HCT116 (cell line): ENCODE results near the gene NCOA6. TPM values are rescaled to one million over a fixed set of nuclear protein-coding genes. Genes with fewer than 3 reads are reported as not detected.

Experiments
- ATAC-seq: fragments of 200-7000 bp; cut with Tn5 transposase; 2 replicates; pipeline ENCODE4 v1.9.1; 2020; ENCODE audit warnings: mild to moderate bottlenecking, moderate library complexity
- BruUV-seq: library from RNA; stranded (reverse); fragments of 400-500 nt; replicated peaks from 2 replicates; lab custom pipeline; 2021; lab: Mats Ljungman, UMichigan
- CTCF ChIA-PET: fragments of 300-600 bp; sonication (Branson Sonifier 250); formaldehyde crosslinking; loops from one replicate; lab custom pipeline; 2021; ENCODE audit warnings: antibody characterized with exemption; lab: Charles Lee
- POLR2A ChIA-PET: fragments of 300-600, 350-600 bp; sonication (Branson Sonifier 250); formaldehyde crosslinking; loops from one replicate; lab custom pipeline; 2021; ENCODE audit warnings: antibody characterized with exemption; lab: Charles Lee
- RAD21 ChIA-PET, 2 experiments: fragments of 300-600 bp; sonication (Branson Sonifier 250); formaldehyde crosslinking; loops; one replicate each; lab custom pipeline; 2023; ENCODE audit warnings: low total read pairs in 2 of 2; ENCODE audit not compliant: uncharacterized antibody in 2 of 2, unreplicated experiment in 2 of 2, low non-redundant PET in 1 of 2; lab: Charles Lee
- DNase-seq: peaks from one replicate; pipeline ENCODE4 v3.0.0-alpha.2; 2010; ENCODE audit warnings: low read depth, low spot score
- H2AFZ ChIP-seq: fragments of 200-600 bp; shearing (Covaris generic), sonication (generic); 2 replicates; pipeline ENCODE4 v1.6.1; 2017; ENCODE audit warnings: low read depth, mixed run types, mixed read lengths, antibody characterized with exemption, low read length; ENCODE audit not compliant: poor library complexity, severe bottlenecking
- H3K27ac ChIP-seq: 2 replicates; pipeline ENCODE4 v1.5.1; 2012; ENCODE audit warnings: low read depth, low read length
- H3K27me3 ChIP-seq: fragments of 200-600 bp; sonication (generic); 2 replicates; pipeline ENCODE4 v1.6.1; 2016; ENCODE audit warnings: mixed run types, low read length, mixed read lengths; ENCODE audit not compliant: insufficient read depth
- H3K36me3 ChIP-seq, 2 experiments: fragments of 200-500 bp in 1 of 2; fragments of 200-600 bp in 1 of 2; sonication (Bioruptor generic) in 1 of 2; sonication (generic) in 1 of 2; 2 replicates each; pipeline versions ENCODE4 v1.5.1 to v1.6.1; 2014 to 2016; ENCODE audit warnings: low read length in 2 of 2, inconsistent platforms in 1 of 2, mixed read lengths in 1 of 2, mixed run types in 1 of 2; ENCODE audit not compliant: insufficient read depth in 2 of 2, control insufficient read depth in 1 of 2
- H3K4me1 ChIP-seq, 2 experiments: fragments of 200-600 bp in 1 of 2; sonication (generic) in 1 of 2; 2 replicates each; pipeline versions ENCODE4 v1.5.1 to v1.6.1; 2012 to 2017; ENCODE audit warnings: low read length in 2 of 2, inconsistent platforms in 1 of 2, mild to moderate bottlenecking in 1 of 2, mixed read lengths in 1 of 2, mixed run types in 1 of 2, moderate library complexity in 1 of 2; ENCODE audit not compliant: insufficient read depth in 2 of 2, control insufficient read depth in 1 of 2
- H3K4me2 ChIP-seq: fragments of 200-600 bp; sonication (generic); 2 replicates; pipeline ENCODE4 v1.6.1; 2017; ENCODE audit warnings: mixed run types, low read length, mixed read lengths
- H3K4me3 ChIP-seq, 2 experiments: fragments of 200-600 bp in 1 of 2; sonication (generic) in 1 of 2; replicated peaks in 1 of 2; 2 replicates each; pipeline ENCODE4 v1.5.1; 2011 to 2016; ENCODE audit warnings: low read length in 2 of 2, control low read depth in 1 of 2, low read depth in 1 of 2, mild to moderate bottlenecking in 1 of 2, mixed read lengths in 1 of 2, mixed run types in 1 of 2
- H3K79me2 ChIP-seq: fragments of 200-600 bp; sonication (generic); 2 replicates; pipeline ENCODE4 v1.6.1; 2017; ENCODE audit warnings: mild to moderate bottlenecking, mixed run types, low read length, moderate library complexity, mixed read lengths; ENCODE audit not compliant: insufficient read depth
- H3K9ac ChIP-seq: fragments of 200-600 bp; sonication (generic); 2 replicates; pipeline ENCODE4 v1.6.1; 2016; ENCODE audit warnings: low read length, mixed read lengths
- H3K9me2 ChIP-seq: fragments of 200-600 bp; sonication (generic), shearing (Covaris generic); 2 replicates; pipeline ENCODE4 v1.6.1; 2017; ENCODE audit warnings: mixed run types, mild to moderate bottlenecking, moderate library complexity; ENCODE audit not compliant: insufficient read depth
- H3K9me3 ChIP-seq, 2 experiments: fragments of 200-500 bp in 1 of 2; fragments of 200-600 bp in 1 of 2; sonication (Bioruptor generic) in 1 of 2; sonication (generic) in 1 of 2; 2 replicates each; pipeline ENCODE4 v1.6.1; 2014 to 2017; ENCODE audit warnings: low read length in 2 of 2, mixed read lengths in 2 of 2, inconsistent platforms in 1 of 2, low read depth in 1 of 2, mild to moderate bottlenecking in 1 of 2, mixed run types in 1 of 2, moderate library complexity in 1 of 2; ENCODE audit not compliant: control insufficient read depth in 1 of 2, insufficient read depth in 1 of 2
- H4K20me1 ChIP-seq: fragments of 200-600 bp; sonication (generic), shearing (Covaris generic); 2 replicates; pipeline ENCODE4 v1.6.1; 2017; ENCODE audit warnings: mixed run types, mild to moderate bottlenecking, moderate library complexity; ENCODE audit not compliant: insufficient read depth
- CBX3 ChIP-seq: IDR thresholded peaks from 2 replicates; pipeline ENCODE4 v1.6.1; 2012; ENCODE audit warnings: low read depth
- POLR2A ChIP-seq: IDR thresholded peaks from 2 replicates; pipeline ENCODE4 v1.7.0; 2011; ENCODE audit warnings: borderline replicate concordance; ENCODE audit not compliant: insufficient read depth, insufficient read length; ENCODE audit errors: extremely low read depth
- POLR2AphosphoS5 ChIP-seq: IDR thresholded peaks from 2 replicates; pipeline ENCODE4 v1.6.1; 2011; ENCODE audit warnings: mild to moderate bottlenecking, low read depth, low read length, moderate library complexity
- SRF ChIP-seq: IDR thresholded peaks from 2 replicates; pipeline ENCODE4 v1.6.1; 2012; ENCODE audit warnings: low read depth
- YY1 ChIP-seq: IDR thresholded peaks from 2 replicates; pipeline ENCODE4 v1.6.1; 2011; ENCODE audit warnings: low read length, low read depth, moderate library complexity, mild to moderate bottlenecking; ENCODE audit not compliant: insufficient replicate concordance; ENCODE audit errors: extremely low read depth
- ZFX ChIP-seq: fragments of 450-650 bp; IDR thresholded peaks from 2 replicates; pipeline ENCODE4 v1.6.1; 2017
- intact Hi-C: fragments of 100-400 bp; cut with micrococcal nuclease; formaldehyde crosslinking; loops from 2 replicates; pipeline ENCODE4 v1.10.0; 2022
- total RNA-seq: library from RNA; stranded (reverse); gene quantifications from one replicate; pipeline ENCODE4 v1.2.1, GENCODE V29; 2021; ENCODE audit not compliant: unreplicated experiment
- TF ChIP-seq, protein P1 (sequence below): IDR thresholded peaks from 2 replicates; pipeline ENCODE4 v1.6.1; 2011; ENCODE audit warnings: mild to moderate bottlenecking, low read length, moderate library complexity; ENCODE audit not compliant: insufficient replicate concordance; ENCODE audit errors: extremely low read depth

NCOA6 gene
- total RNA-seq, 1 experiment from 2014 or later = 24.8 TPM

DNA sequence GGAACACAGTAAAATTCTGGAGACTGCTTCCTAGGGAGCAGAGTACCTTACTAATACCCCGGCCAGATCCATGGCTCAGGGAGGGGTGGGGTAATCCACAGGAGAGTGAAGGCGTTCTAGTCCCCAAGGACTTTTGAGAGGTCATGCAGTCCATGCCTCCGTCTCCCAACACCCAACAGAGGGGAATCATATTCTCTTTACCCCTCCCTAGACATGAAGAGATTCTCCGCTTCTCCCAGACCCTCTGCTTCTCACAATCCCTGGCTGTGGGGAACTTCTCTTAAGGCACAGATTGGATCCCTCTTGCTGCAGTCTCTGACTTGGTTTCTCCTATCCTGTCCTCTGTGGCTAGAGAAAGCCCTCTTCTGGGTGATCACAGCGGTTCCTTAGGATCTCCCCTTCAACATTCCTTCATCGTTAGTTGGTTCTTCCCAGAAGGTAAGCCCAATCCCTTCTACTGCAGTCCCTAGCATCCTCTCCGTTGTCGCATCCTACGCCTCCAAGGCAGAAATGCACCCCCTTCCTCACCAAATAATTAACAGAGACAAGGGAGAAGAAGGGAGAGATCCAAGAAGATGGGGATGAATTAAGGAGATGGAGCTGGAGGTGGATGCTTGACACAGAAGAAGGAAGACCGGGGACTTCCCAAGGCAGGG lies 46.6 kb upstream of the NCOA6 start:
- CTCF ChIA-PET = interaction anchor here (1.1 to 3.4 kb wide), 3 partner anchors 84 to 412 kb away, joined by 4 to 19 read pairs (median 4); partner anchors contain the start of genes EIF6, GSS and MYH7B
- BruUV-seq = TSS peak; percentile 44
- peak overlapping the region; percentile 78 for H3K4me2 ChIP-seq
- no peaks in the 10 kb centered on the region for H3K36me3 ChIP-seq
- H3K79me2 ChIP-seq = no peaks in the 10 kb centered on the region; the same call in 1 of the 2 replicates
- H3K9ac ChIP-seq = no peak overlapping the region
- no peaks in the 10 kb centered on the region for H3K9me2 ChIP-seq
- no peaks in the 10 kb centered on the region for H4K20me1 ChIP-seq
- intact Hi-C loops = loop anchor here (5.0 to 10.0 kb wide), 2 partner anchors 215 to 393 kb away; no protein-coding TSS in a partner anchor
- DNase-seq = no peak
- H3K4me1 ChIP-seq = peaks cover 22 to 43% of the 10 kb centered on the region in 2 experiments
- no peak overlapping the region for H2AFZ ChIP-seq
- H3K9me3 ChIP-seq = no peaks in the 10 kb centered on the region
- RAD21 ChIA-PET = no interaction called here
- ATAC-seq = no peak
- no peaks in the 10 kb centered on the region for H3K27me3 ChIP-seq
- H3K27ac ChIP-seq = no peak overlapping the region; the same call in 1 of the 2 replicates
- POLR2A ChIA-PET = no interaction called here
- no peak for TF ChIP-seq POLR2A
- peak overlapping the region; percentile 26 to 50 for H3K4me3 ChIP-seq

DNA sequence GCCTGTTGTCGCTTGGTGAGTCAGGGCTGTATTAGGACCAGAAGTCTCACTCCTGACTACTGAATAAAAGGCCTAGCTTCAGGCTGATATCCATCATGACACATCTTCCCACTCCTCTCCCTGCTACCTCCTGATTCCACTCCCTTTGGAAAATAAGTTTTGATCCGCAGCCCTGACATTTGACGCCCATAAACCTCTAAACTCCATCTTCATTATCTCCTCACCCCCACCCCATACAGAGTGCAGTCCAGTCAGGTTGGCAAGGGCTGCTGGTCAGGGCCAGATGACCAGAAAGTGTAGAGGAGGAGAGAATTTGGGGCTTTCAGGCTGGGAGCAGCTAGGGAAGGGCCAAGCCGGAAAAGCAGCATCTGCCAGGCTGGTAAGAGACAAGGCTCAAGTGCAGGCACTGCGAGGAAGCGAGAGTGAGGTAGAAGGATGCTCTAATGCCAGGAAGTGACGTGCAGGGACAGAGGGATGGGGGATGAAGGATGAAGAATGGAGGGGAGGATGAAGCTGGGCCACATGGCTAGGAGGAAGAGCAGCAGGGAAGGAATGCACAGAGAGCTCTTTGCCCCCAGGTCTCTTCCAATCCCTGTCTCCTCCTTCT lies 46.0 kb upstream of the NCOA6 start:
- Histone ChIP-seq H2AFZ (no peak overlapping the region), H3K9ac (no peak overlapping the region), H3K36me3 (no peaks in the 10 kb centered on the region), H3K9me2 (no peaks in the 10 kb centered on the region), H3K4me3 (no peak overlapping the region), H3K4me2 (no peak overlapping the region; the same call in 1 of the 2 replicates), H3K9me3 (no peaks in the 10 kb centered on the region), H3K4me1 (peaks cover 20 to 41% of the 10 kb centered on the region in 2 experiments), H3K27me3 (no peaks in the 10 kb centered on the region), H3K27ac (no peak overlapping the region), H4K20me1 (no peaks in the 10 kb centered on the region), H3K79me2 (no peaks in the 10 kb centered on the region)
- POLR2A ChIA-PET = no interaction called here
- RAD21 ChIA-PET = no interaction called here
- ATAC-seq = no peak
- CTCF ChIA-PET = interaction anchor here (0.9 to 3.4 kb wide), 2 partner anchors 130 to 221 kb away, joined by 3 to 19 read pairs; partner anchors contain the start of gene TRPC4AP
- TF ChIP-seq YY1 = no peak
- TF ChIP-seq, protein P1, sequence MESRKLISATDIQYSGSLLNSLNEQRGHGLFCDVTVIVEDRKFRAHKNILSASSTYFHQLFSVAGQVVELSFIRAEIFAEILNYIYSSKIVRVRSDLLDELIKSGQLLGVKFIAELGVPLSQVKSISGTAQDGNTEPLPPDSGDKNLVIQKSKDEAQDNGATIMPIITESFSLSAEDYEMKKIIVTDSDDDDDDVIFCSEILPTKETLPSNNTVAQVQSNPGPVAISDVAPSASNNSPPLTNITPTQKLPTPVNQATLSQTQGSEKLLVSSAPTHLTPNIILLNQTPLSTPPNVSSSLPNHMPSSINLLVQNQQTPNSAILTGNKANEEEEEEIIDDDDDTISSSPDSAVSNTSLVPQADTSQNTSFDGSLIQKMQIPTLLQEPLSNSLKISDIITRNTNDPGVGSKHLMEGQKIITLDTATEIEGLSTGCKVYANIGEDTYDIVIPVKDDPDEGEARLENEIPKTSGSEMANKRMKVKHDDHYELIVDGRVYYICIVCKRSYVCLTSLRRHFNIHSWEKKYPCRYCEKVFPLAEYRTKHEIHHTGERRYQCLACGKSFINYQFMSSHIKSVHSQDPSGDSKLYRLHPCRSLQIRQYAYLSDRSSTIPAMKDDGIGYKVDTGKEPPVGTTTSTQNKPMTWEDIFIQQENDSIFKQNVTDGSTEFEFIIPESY = no peak
- TF ChIP-seq SRF = no peak
- no peak for TF ChIP-seq POLR2AphosphoS5
- TF ChIP-seq ZFX = no peak
- TF ChIP-seq CBX3 = no peak
- intact Hi-C loops = loop anchor here (5.0 to 10.0 kb wide), 2 partner anchors 216 to 393 kb away; no protein-coding TSS in a partner anchor
- BruUV-seq = no TSS peak
- no peak for DNase-seq
